ENCODE results near the gene ZBTB49.

Gene ZBTB49

GRCh38 chr4:4284827-4285618 is 5.0 kb upstream of the ZBTB49 start:
- no peak for DNase-seq (ENCODE audit: low read depth)

- no peak for DNase-seq (ENCODE audit: low read depth)
Observed at GRCh38 chr4:4288098-4288497, 2.0 kb upstream of the ZBTB49 start.

- no peak for DNase-seq (ENCODE audit: low read depth)
Observed at GRCh38 chr4:4289055-4289454, 996 bp upstream of the ZBTB49 start.

GRCh38 chr4:4289597-4289940 is 482 bp upstream of the ZBTB49 start:
- DNase-seq (ENCODE audit: low read depth) = no peak

- DNase-seq (ENCODE audit: low read depth) = no peak
Observed at GRCh38 chr4:4293279-4293678, 3.2 kb downstream of the ZBTB49 start.

- DNase-seq (ENCODE audit: low read depth) = no peak
Observed at GRCh38 chr4:4296283-4296846, 6.3 kb downstream of the ZBTB49 start.

GRCh38 chr4:4299006-4299405 is 9.0 kb downstream of the ZBTB49 start:
- DNase-seq (ENCODE audit: low read depth) = no peak

- DNase-seq (ENCODE audit: low read depth) = no peak
Observed at GRCh38 chr4:4302001-4302400, 11.9 kb downstream of the ZBTB49 start.

- DNase-seq (ENCODE audit: low read depth) = no peak
Observed at GRCh38 chr4:4302416-4302815, 12.4 kb downstream of the ZBTB49 start.

- DNase-seq (ENCODE audit: low read depth) = no peak
Observed at GRCh38 chr4:4306920-4307319, 16.9 kb downstream of the ZBTB49 start.

- no peak for DNase-seq (ENCODE audit: low read depth)
Observed at GRCh38 chr4:4308800-4309441, 18.9 kb downstream of the ZBTB49 start.

GRCh38 chr4:4311193-4311592 is 21.1 kb downstream of the ZBTB49 start:
- DNase-seq (ENCODE audit: low read depth) = no peak

GRCh38 chr4:4315461-4316149 is 25.6 kb downstream of the ZBTB49 start:
- no peak for DNase-seq (ENCODE audit: low read depth)

GRCh38 chr4:4316150-4316495 is 26.1 kb downstream of the ZBTB49 start:
- DNase-seq (ENCODE audit: low read depth) = no peak

GRCh38 chr4:4317496-4318232 is 27.6 kb downstream of the ZBTB49 start:
- DNase-seq (ENCODE audit: low read depth) = no peak

- DNase-seq (ENCODE audit: low read depth) = no peak
Observed at GRCh38 chr4:4320528-4320927, 30.5 kb downstream of the ZBTB49 start.

GRCh38 chr4:4320951-4321714 is 31.1 kb downstream of the ZBTB49 start:
- no peak for DNase-seq (ENCODE audit: low read depth)

- no peak for DNase-seq (ENCODE audit: low read depth)
Observed at GRCh38 chr4:4321951-4322688, 32.1 kb downstream of the ZBTB49 start.

- DNase-seq (ENCODE audit: low read depth) = no peak
Observed at GRCh38 chr4:4323705-4324534, 33.9 kb downstream of the ZBTB49 start.

- no peak for DNase-seq (ENCODE audit: low read depth)
Observed at GRCh38 chr4:4325321-4325720, 35.3 kb downstream of the ZBTB49 start.

All from fibroblast of the conjunctiva (primary cell).